HG02884 (cell line): ENCODE results near the gene FBP1.
"Not testable (repeated sequence)": the region's sequence is repeated elsewhere in the genome, so short reads cannot be mapped to it uniquely, and the experiment has no call there.

Experiments used
- ATAC-seq: cut with Tn5 transposase; IDR thresholded peaks from one replicate; pipeline ENCODE4 v1.9.1; 2021; ENCODE audit warnings: mild to moderate bottlenecking, moderate library complexity; ENCODE audit not compliant: unreplicated experiment

FBP1 gene

GRCh38 chr9:94586316-94586715 lies 53.0 kb downstream of the FBP1 start:
- no peak for ATAC-seq

- ATAC-seq, result no peak
Measured at GRCh38 chr9:94584555-94584954, 54.8 kb downstream of the FBP1 start.

GRCh38 chr9:94581728-94582127 lies 57.6 kb downstream of the FBP1 start:
- ATAC-seq, result no peak

- ATAC-seq, result no peak
Measured at GRCh38 chr9:94577571-94577970, 61.7 kb downstream of the FBP1 start.

- no peak for ATAC-seq
Measured at GRCh38 chr9:94577036-94577435, 62.3 kb downstream of the FBP1 start.

GRCh38 chr9:94576131-94576530 lies 63.2 kb downstream of the FBP1 start:
- no peak for ATAC-seq

GRCh38 chr9:94568972-94569712 lies 70.2 kb downstream of the FBP1 start:
- ATAC-seq, result no peak

GRCh38 chr9:94568250-94568889 lies 70.9 kb downstream of the FBP1 start:
- no peak for ATAC-seq

GRCh38 chr9:94567271-94567670 lies 72.0 kb downstream of the FBP1 start:
- ATAC-seq, result no peak

GRCh38 chr9:94566550-94566949 lies 72.8 kb downstream of the FBP1 start:
- ATAC-seq, result no peak

GRCh38 chr9:94564279-94564678 lies 75.0 kb downstream of the FBP1 start:
- ATAC-seq, result not testable (repeated sequence)

- no peak for ATAC-seq
Measured at GRCh38 chr9:94563548-94563947, 75.8 kb downstream of the FBP1 start.

- no peak for ATAC-seq
Measured at GRCh38 chr9:94560237-94560636, 79.1 kb downstream of the FBP1 start.

- no peak for ATAC-seq
Measured at GRCh38 chr9:94557376-94557775, 81.9 kb downstream of the FBP1 start.

- ATAC-seq, result no peak
Measured at GRCh38 chr9:94554439-94555331, 84.6 kb downstream of the FBP1 start, which contains the start of gene PCAT7. TSS of gene PCAT7 (plus strand) at chr9:94555083.

GRCh38 chr9:94554078-94554438 lies 85.3 kb downstream of the FBP1 start:
- ATAC-seq, result no peak
